HepG2 (cell line): ENCODE data around the gene CRYZL1. TPM values are rescaled to one million over a fixed set of nuclear protein-coding genes. Genes with fewer than 3 reads are reported as not detected.

Experiments used
- ARID5B ChIP-seq: IDR thresholded peaks from 2 replicates; pipeline ENCODE4 v1.4.0; 2020; ENCODE audit warnings: mild to moderate bottlenecking, missing genetic modification reagents
- CBX5 ChIP-seq: sonication (generic); formaldehyde crosslinking; IDR thresholded peaks from 2 replicates; pipeline ENCODE4 v1.4.0; 2020; ENCODE audit warnings: missing genetic modification reagents, borderline replicate concordance
- CENPBD1 ChIP-seq: sonication (generic); formaldehyde crosslinking; IDR thresholded peaks from 2 replicates; pipeline ENCODE4 v1.8.0; 2022; ENCODE audit warnings: missing genetic modification reagents, low read depth, mild to moderate bottlenecking, borderline replicate concordance
- DNMT1 ChIP-seq: sonication (generic); formaldehyde crosslinking; IDR thresholded peaks from 2 replicates; pipeline ENCODE4 v1.5.1; 2020; ENCODE audit warnings: mild to moderate bottlenecking, missing genetic modification reagents
- FOXO4 ChIP-seq: sonication (generic); formaldehyde crosslinking; conservative IDR thresholded peaks from 2 replicates; pipeline ENCODE4 v1.8.1; 2023; ENCODE audit warnings: missing genetic modification reagents
- HNRNPUL1 ChIP-seq: fragments of 200-400 bp; formaldehyde crosslinking; IDR thresholded peaks from 2 replicates; pipeline ENCODE4 v1.6.1; 2017; ENCODE audit warnings: low read depth, mild to moderate bottlenecking, low read length, moderate library complexity
- MLX ChIP-seq: IDR thresholded peaks from 2 replicates; pipeline ENCODE4 v1.6.1; 2016
- NR2F6 ChIP-seq, 2 experiments: IDR thresholded peaks; 2 replicates each; pipeline ENCODE4 v1.6.1; 2016; ENCODE audit warnings: antibody characterized with exemption in 1 of 2, mild to moderate bottlenecking in 1 of 2
- PAXIP1 ChIP-seq: sonication (generic); formaldehyde crosslinking; conservative IDR thresholded peaks from 2 replicates; pipeline ENCODE4 v1.4.0; 2020; ENCODE audit warnings: mild to moderate bottlenecking, missing genetic modification reagents, moderate library complexity
- PHF8 ChIP-seq: sonication (generic); formaldehyde crosslinking; IDR thresholded peaks from 2 replicates; pipeline ENCODE4 v1.5.0; 2020; ENCODE audit warnings: missing genetic modification reagents
- SNAI1 ChIP-seq: sonication (generic); formaldehyde crosslinking; IDR thresholded peaks from 2 replicates; pipeline ENCODE4 v1.5.0; 2020; ENCODE audit warnings: mild to moderate bottlenecking, missing genetic modification reagents, borderline replicate concordance
- SP4 ChIP-seq: sonication (generic); formaldehyde crosslinking; IDR thresholded peaks from 2 replicates; pipeline ENCODE4 v1.8.1; 2023; ENCODE audit warnings: mild to moderate bottlenecking, missing genetic modification reagents
- STAT5B ChIP-seq: sonication (generic); formaldehyde crosslinking; IDR thresholded peaks from 2 replicates; pipeline ENCODE4 v1.4.0; 2020; ENCODE audit warnings: missing genetic modification reagents
- TARDBP ChIP-seq: sonication (generic); formaldehyde crosslinking; IDR thresholded peaks from 2 replicates; pipeline ENCODE4 v1.8.0; 2022; ENCODE audit warnings: mild to moderate bottlenecking, missing genetic modification reagents
- WIZ ChIP-seq: sonication (generic); formaldehyde crosslinking; IDR thresholded peaks from 2 replicates; pipeline ENCODE4 v1.5.1; 2020; ENCODE audit warnings: mild to moderate bottlenecking, missing genetic modification reagents
- XRCC5 ChIP-seq: fragments of 200-400 bp; formaldehyde crosslinking; optimal IDR thresholded peaks from 2 replicates; pipeline ENCODE3; 2017; ENCODE audit warnings: mild to moderate bottlenecking, low read length
- ZNF558 ChIP-seq: sonication (generic); formaldehyde crosslinking; IDR thresholded peaks from 2 replicates; pipeline ENCODE4 v1.9.0; 2022; ENCODE audit warnings: mild to moderate bottlenecking, missing genetic modification reagents, borderline replicate concordance
- ZNF772 ChIP-seq: sonication (generic); formaldehyde crosslinking; IDR thresholded peaks from 2 replicates; pipeline ENCODE4 v1.5.0; 2020; ENCODE audit warnings: mild to moderate bottlenecking, missing genetic modification reagents
- polyA plus RNA-seq, 8 experiments: library from polyadenylated mRNA; depleted of rRNA in 3 of 8; stranded (reverse) in 7 of 8; unstranded in 1 of 8; fragments of >200 nt; fragmentation: Illumina TruSeq in 4 of 8; extraction: Trizol in 4 of 8; gene quantifications; 2 replicates each; pipeline versions ENCODE4 v1.2.1 to v1.2.3, GENCODE V29; 2011 to 2016; ENCODE audit warnings: low read depth in 4 of 8, missing spikeins in 1 of 8, mixed read lengths in 1 of 8; ENCODE audit not compliant: insufficient read depth in 1 of 8
- total RNA-seq, 5 experiments: library from RNA; depleted of rRNA; stranded (reverse); fragments of >200 nt; fragmentation: Illumina TruSeq; extraction: Trizol; gene quantifications; 2 replicates each; pipeline ENCODE4 v1.2.3, GENCODE V29; 2016; ENCODE audit warnings: low read depth in 1 of 5

CRYZL1 gene
- total and polyA plus RNA-seq, 2 of the 13 experiments (the other 11 are each of a cell fraction or from before 2014, with no cell fraction given), result 20.3 to 27.7 TPM

- TF ChIP-seq SP4 (peak; percentile 80), ZNF558 (CRISPR knock-in tag) (no peak), DNMT1 (CRISPR knock-in tag) (no peak), ARID5B (CRISPR knock-in tag) (no peak; the same call in 1 of the 2 replicates), NR2F6 (IDR thresholded peaks at IDR 0.05) (no peak), NR2F6 (CRISPR knock-in tag; IDR thresholded peaks at IDR 0.05) (no peak; the same call in 1 of the 2 replicates), CENPBD1 (CRISPR knock-in tag) (no peak), FOXO4 (CRISPR knock-in tag) (0 out of 2 replicates have a peak, but pooled peaks have one; percentile 18), XRCC5 (peak; percentile 23), SNAI1 (no peak), TARDBP (CRISPR knock-in tag) (peak; percentile 60), PHF8 (CRISPR knock-in tag) (peak; percentile 90), STAT5B (CRISPR knock-in tag) (no peak), HNRNPUL1 (no peak), WIZ (no peak), ZNF772 (CRISPR knock-in tag) (no peak; the same call in none of the 2 replicates), PAXIP1 (no peak; the same call in 1 of the 2 replicates), CBX5 (no peak), MLX (no peak)
Observed at GRCh38 chr21:33542640-33543504, 98.7 kb downstream of the CRYZL1 start, which contains the start of gene SON (continued).
